Measurements from ENCODE around the gene NPM1.

- TF ChIP-seq POLR2AphosphoS5 (IDR thresholded peaks at IDR 0.05), result peak; percentile 86 to 99
- TF ChIP-seq CTCF (IDR thresholded peaks at IDR 0.05), result no peak
- peak; percentile 86 for TF ChIP-seq POLR2A (IDR thresholded peaks at IDR 0.05; ENCODE audit: low read depth)
Measured at GRCh38 chr5:171387345-171387969, at the start of gene NPM1.
